Chondrocyte (in vitro differentiated cells): ENCODE results near the gene IQCH. TPM values are rescaled to one million over a fixed set of nuclear protein-coding genes. Genes with fewer than 3 reads are reported as not detected.

Experiments used
- DNase-seq: peaks from one replicate; pipeline ENCODE4 v3.0.0; 2021; ENCODE audit warnings: mixed read lengths, low spot score
- H3K27ac Mint-ChIP-seq: one replicate; pipeline ENCODE4 v1.8.0; 2021; ENCODE audit warnings: mild to moderate bottlenecking, moderate library complexity, mixed read lengths; ENCODE audit not compliant: unreplicated experiment
- H3K27me3 Mint-ChIP-seq: 2 replicates; pipeline ENCODE4 v1.8.0; 2021; ENCODE audit warnings: low read depth, mixed read lengths
- H3K36me3 Mint-ChIP-seq: 2 replicates; pipeline ENCODE4 v1.8.0; 2021; ENCODE audit warnings: low read depth, mixed read lengths
- H3K4me1 Mint-ChIP-seq: 2 replicates; pipeline ENCODE4 v1.8.0; 2021; ENCODE audit warnings: low read depth, mild to moderate bottlenecking, mixed read lengths
- H3K4me3 Mint-ChIP-seq: one replicate; pipeline ENCODE4 v1.8.0; 2021; ENCODE audit warnings: mild to moderate bottlenecking, moderate library complexity, mixed read lengths; ENCODE audit not compliant: unreplicated experiment
- H3K9me3 Mint-ChIP-seq: 2 replicates; pipeline ENCODE4 v1.8.0; 2021; ENCODE audit warnings: low read depth, mixed read lengths
- CTCF ChIP-seq: fragments of 200-600 bp; sonication (generic); IDR thresholded peaks from 2 replicates; pipeline ENCODE4 v1.5.0; 2021; ENCODE audit warnings: antibody characterized with exemption, mild to moderate bottlenecking, moderate library complexity
- total RNA-seq: library from RNA; stranded (reverse); gene quantifications from 3 replicates; pipeline ENCODE4 v1.2.1, GENCODE V29; 2021

IQCH gene
- total RNA-seq, 1 donor from 2014 or later = 1.0 TPM

GRCh38 chr15:67512140-67512539 is 257.6 kb downstream of the IQCH start:
- no peaks in the 10 kb centered on the region for H3K9me3 Mint-ChIP-seq
- no peak overlapping the region for H3K27ac Mint-ChIP-seq
- TF ChIP-seq CTCF = no peak
- peaks cover 25% of the 10 kb centered on the region for H3K4me1 Mint-ChIP-seq
- no peaks in the 10 kb centered on the region for H3K27me3 Mint-ChIP-seq
- no peak overlapping the region for H3K4me3 Mint-ChIP-seq
- DNase-seq = no peak
- H3K36me3 Mint-ChIP-seq = peaks cover 13% of the 10 kb centered on the region

GRCh38 chr15:67512933-67513714 is 258.5 kb downstream of the IQCH start:
- H3K27ac Mint-ChIP-seq = no peak overlapping the region
- no peaks in the 10 kb centered on the region for H3K9me3 Mint-ChIP-seq
- DNase-seq = no peak
- H3K36me3 Mint-ChIP-seq = peaks cover 13% of the 10 kb centered on the region
- H3K4me1 Mint-ChIP-seq = peaks cover 20% of the 10 kb centered on the region
- H3K4me3 Mint-ChIP-seq = no peak overlapping the region
- TF ChIP-seq CTCF = no peak
- H3K27me3 Mint-ChIP-seq = no peaks in the 10 kb centered on the region

GRCh38 chr15:67515090-67515489 is 260.5 kb downstream of the IQCH start:
- DNase-seq = no peak
- Mint-ChIP-seq H3K27ac (no peak overlapping the region), H3K4me1 (peaks cover 13% of the 10 kb centered on the region), H3K9me3 (no peaks in the 10 kb centered on the region), H3K4me3 (no peak overlapping the region), H3K27me3 (no peaks in the 10 kb centered on the region), H3K36me3 (peaks cover 13% of the 10 kb centered on the region)
- TF ChIP-seq CTCF = no peak

GRCh38 chr15:67515557-67515956 is 261.0 kb downstream of the IQCH start:
- H3K27me3 Mint-ChIP-seq = no peaks in the 10 kb centered on the region
- no peak overlapping the region for H3K27ac Mint-ChIP-seq
- H3K4me1 Mint-ChIP-seq = peaks cover 9% of the 10 kb centered on the region
- no peaks in the 10 kb centered on the region for H3K9me3 Mint-ChIP-seq
- no peak overlapping the region for H3K4me3 Mint-ChIP-seq
- H3K36me3 Mint-ChIP-seq = peaks cover 13% of the 10 kb centered on the region
- DNase-seq = no peak
- no peak for TF ChIP-seq CTCF

GRCh38 chr15:67520321-67521028 is 265.9 kb downstream of the IQCH start:
- peak overlapping the region; percentile 75 for H3K4me3 Mint-ChIP-seq
- H3K27ac Mint-ChIP-seq = peak overlapping the region; percentile 83
- H3K36me3 Mint-ChIP-seq = peaks cover 1% of the 10 kb centered on the region
- DNase-seq = no peak
- no peaks in the 10 kb centered on the region for H3K9me3 Mint-ChIP-seq
- TF ChIP-seq CTCF = no peak
- H3K27me3 Mint-ChIP-seq = no peaks in the 10 kb centered on the region
- peaks cover 27% of the 10 kb centered on the region for H3K4me1 Mint-ChIP-seq
